BLaER1 treated with 17β-estradiol and CSF1 and Interleukin-3, amounts not matched to agents 10 nM and 100 nM (cell line): ENCODE data around the gene GLYATL1.
A peak's percentile ranks its signal among the peaks of the same experiment; 100 is the strongest.

Source experiments
- H3K27ac ChIP-seq, 11 experiments: shearing (Covaris generic); formaldehyde crosslinking; 2 replicates each; pipeline ENCODE4 v1.8.1; 2022
- H3K27me3 ChIP-seq, 11 experiments: shearing (Covaris generic); formaldehyde crosslinking; 2 replicates each; pipeline ENCODE4 v1.8.1; 2022
- H3K36me3 ChIP-seq, 11 experiments: shearing (Covaris generic); formaldehyde crosslinking; 2 replicates each; pipeline ENCODE4 v1.8.1; 2022
- H3K4me1 ChIP-seq, 10 experiments: shearing (Covaris generic); formaldehyde crosslinking; 2 replicates each; pipeline ENCODE4 v1.8.1; 2022
- H3K4me2 ChIP-seq, 11 experiments: shearing (Covaris generic); formaldehyde crosslinking; 2 replicates each; pipeline ENCODE4 v1.8.1; 2022
- H3K4me3 ChIP-seq, 10 experiments: shearing (Covaris generic); formaldehyde crosslinking; 2 replicates each; pipeline ENCODE4 v1.8.1; 2022
- H3K9ac ChIP-seq, 11 experiments: shearing (Covaris generic); formaldehyde crosslinking; 2 replicates each; pipeline ENCODE4 v1.8.1; 2022
- H3K9me3 ChIP-seq, 11 experiments: shearing (Covaris generic); formaldehyde crosslinking; replicated peaks in 1 of 11; 2 replicates each; pipeline ENCODE4 v1.8.1; 2022
- H4K20me1 ChIP-seq, 11 experiments: shearing (Covaris generic); formaldehyde crosslinking; 2 replicates each; pipeline ENCODE4 v1.8.1; 2022
- Cebpa-rat ChIP-seq, 11 experiments: shearing (Covaris generic); IDR thresholded peaks; 2 replicates each; pipeline ENCODE4 v1.8.1; 2022

GLYATL1 gene

GRCh38 chr11:58939277-58939676, at the start of gene GLYATL1:
TSS of gene GLYATL1 (plus strand) at chr11:58939488. CDS start at chr11:58947088, 7,600 bp downstream.
- H3K4me3 ChIP-seq = no peak within 1 kb of the TSS
- H3K9ac ChIP-seq = no peak within 1 kb of the TSS
- H4K20me1 ChIP-seq = no peaks in the 10 kb centered on the region
- no peaks in the 10 kb centered on the region for H3K9me3 ChIP-seq
- H3K27me3 ChIP-seq = no peaks in the 10 kb centered on the region
- H3K4me1 ChIP-seq = no peaks in the 10 kb centered on the region
- H3K27ac ChIP-seq = no peak within 1 kb of the TSS
- no peak for TF ChIP-seq Cebpa-rat (IDR thresholded peaks at IDR 0.05)
- H3K4me2 ChIP-seq = no peak within 1 kb of the TSS
- H3K36me3 ChIP-seq = no peaks in the 10 kb centered on the region

- no peaks in the 10 kb centered on the region for H3K27me3 ChIP-seq
- H3K36me3 ChIP-seq = no peaks in the 10 kb centered on the region
- no peak overlapping the region for H3K9ac ChIP-seq
- H3K4me2 ChIP-seq = no peak overlapping the region
- H3K4me1 ChIP-seq = peaks cover 6 to 26% (median 20%) of the 10 kb centered on the region in 10 experiments; a peak in 18 of 20 replicates
- no peaks in the 10 kb centered on the region for H4K20me1 ChIP-seq
- no peak overlapping the region for H3K4me3 ChIP-seq
- H3K27ac ChIP-seq = no peak overlapping the region
- TF ChIP-seq Cebpa-rat (IDR thresholded peaks at IDR 0.05) = no peak
- no peaks in the 10 kb centered on the region for H3K9me3 ChIP-seq
These were observed 45.4 kb upstream of the GLYATL1 start for GRCh38 chr11:58893899-58894298.

GRCh38 chr11:58898106-58898505, 41.2 kb upstream of the GLYATL1 start:
- H3K4me2 ChIP-seq = peak overlapping the region in 9 of 11 experiments; percentile 24 to 67 (median 50); a peak in 15 of 22 replicates
- no peak overlapping the region; a peak in 2 of 20 replicates for H3K4me3 ChIP-seq
- no peak for TF ChIP-seq Cebpa-rat (IDR thresholded peaks at IDR 0.05)
- H3K9ac ChIP-seq = no peak overlapping the region
- H4K20me1 ChIP-seq = no peaks in the 10 kb centered on the region
- no peaks in the 10 kb centered on the region for H3K36me3 ChIP-seq
- peaks cover 6 to 36% (median 27%) of the 10 kb centered on the region in 10 experiments; a peak in 18 of 20 replicates for H3K4me1 ChIP-seq
- H3K27me3 ChIP-seq = 0 out of 22 replicates have a peak, but pooled peaks cover 0 to under 1% (median 0%) of the 10 kb centered on the region in 11 experiments
- H3K9me3 ChIP-seq = peaks cover 0 to 17% (median 11%) of the 10 kb centered on the region in 11 experiments; a peak in 13 of 22 replicates
- H3K27ac ChIP-seq = peak overlapping the region in 4 of 11 experiments; percentile 16 to 45 (median 32); a peak in 4 of 22 replicates

GRCh38 chr11:58900479-58901420, 38.5 kb upstream of the GLYATL1 start:
- no peak for TF ChIP-seq Cebpa-rat (IDR thresholded peaks at IDR 0.05)
- H3K9me3 ChIP-seq = peaks cover 9 to 32% (median 20%) of the 10 kb centered on the region in 11 experiments
- H3K27ac ChIP-seq = no peak overlapping the region
- H3K4me3 ChIP-seq = no peak overlapping the region
- H3K9ac ChIP-seq = no peak overlapping the region
- H4K20me1 ChIP-seq = no peaks in the 10 kb centered on the region
- peaks cover 14 to 24% (median 19%) of the 10 kb centered on the region in 11 experiments for H3K27me3 ChIP-seq
- no peak overlapping the region for H3K4me2 ChIP-seq
- peaks cover 6 to 36% (median 27%) of the 10 kb centered on the region in 10 experiments; a peak in 18 of 20 replicates for H3K4me1 ChIP-seq
- H3K36me3 ChIP-seq = no peaks in the 10 kb centered on the region

- H3K36me3 ChIP-seq = no peaks in the 10 kb centered on the region
- no peak overlapping the region for H3K9ac ChIP-seq
- no peak for TF ChIP-seq Cebpa-rat (IDR thresholded peaks at IDR 0.05)
- H3K27ac ChIP-seq = no peak overlapping the region
- H3K4me1 ChIP-seq = peaks cover 22 to 31% (median 25%) of the 10 kb centered on the region in 10 experiments
- peaks cover 18 to 54% (median 34%) of the 10 kb centered on the region in 11 experiments for H3K9me3 ChIP-seq
- peaks cover 17 to 33% (median 24%) of the 10 kb centered on the region in 11 experiments for H3K27me3 ChIP-seq
- no peak overlapping the region for H3K4me2 ChIP-seq
- no peaks in the 10 kb centered on the region for H4K20me1 ChIP-seq
- H3K4me3 ChIP-seq = no peak overlapping the region
These were observed 36.4 kb upstream of the GLYATL1 start for GRCh38 chr11:58902881-58903280.

- peaks cover 17 to 33% (median 24%) of the 10 kb centered on the region in 11 experiments for H3K27me3 ChIP-seq
- H3K4me2 ChIP-seq = no peak overlapping the region
- no peak overlapping the region for H3K4me3 ChIP-seq
- H3K9me3 ChIP-seq = peaks cover 18 to 70% (median 38%) of the 10 kb centered on the region in 11 experiments
- TF ChIP-seq Cebpa-rat (IDR thresholded peaks at IDR 0.05) = no peak
- no peaks in the 10 kb centered on the region for H4K20me1 ChIP-seq
- no peak overlapping the region for H3K27ac ChIP-seq
- no peak overlapping the region for H3K9ac ChIP-seq
- H3K4me1 ChIP-seq = peaks cover 14 to 23% (median 15%) of the 10 kb centered on the region in 10 experiments; a peak in 19 of 20 replicates
- no peaks in the 10 kb centered on the region for H3K36me3 ChIP-seq
These were observed 34.1 kb upstream of the GLYATL1 start for GRCh38 chr11:58905011-58905720.

GRCh38 chr11:58905721-58906547, 33.4 kb upstream of the GLYATL1 start:
- H3K4me3 ChIP-seq = no peak overlapping the region
- no peak overlapping the region for H3K9ac ChIP-seq

GRCh38 chr11:58907780-58908179, 31.5 kb upstream of the GLYATL1 start:
- H3K4me1 ChIP-seq = peaks cover 14 to 28% (median 15%) of the 10 kb centered on the region in 10 experiments; a peak in 19 of 20 replicates
- no peaks in the 10 kb centered on the region for H3K36me3 ChIP-seq
- H4K20me1 ChIP-seq = no peaks in the 10 kb centered on the region
- peaks cover 17 to 33% (median 24%) of the 10 kb centered on the region in 11 experiments for H3K27me3 ChIP-seq
- H3K27ac ChIP-seq = peak overlapping the region in 4 of 11 experiments; percentile 16 to 30 (median 19); a peak in 5 of 22 replicates
- H3K9ac ChIP-seq = no peak overlapping the region
- peak overlapping the region in 10 of 11 experiments; percentile 22 to 72 (median 36); a peak in 18 of 22 replicates for H3K4me2 ChIP-seq
- H3K4me3 ChIP-seq = no peak overlapping the region
- no peak for TF ChIP-seq Cebpa-rat (IDR thresholded peaks at IDR 0.05)
- H3K9me3 ChIP-seq = peaks cover 9 to 55% (median 31%) of the 10 kb centered on the region in 11 experiments

More at GRCh38 chr11:58905721-58906547, 33.4 kb upstream of the GLYATL1 start:
- no peak for TF ChIP-seq Cebpa-rat (IDR thresholded peaks at IDR 0.05)
- H3K27ac ChIP-seq = no peak overlapping the region
- peak overlapping the region in 2 of 11 experiments; percentile 64 to 72; a peak in 3 of 22 replicates for H3K4me2 ChIP-seq
- no peaks in the 10 kb centered on the region for H3K36me3 ChIP-seq
- peaks cover 17 to 33% (median 24%) of the 10 kb centered on the region in 11 experiments for H3K27me3 ChIP-seq
- peaks cover 11 to 62% (median 34%) of the 10 kb centered on the region in 11 experiments for H3K9me3 ChIP-seq
- peaks cover 14 to 23% (median 15%) of the 10 kb centered on the region in 10 experiments; a peak in 19 of 20 replicates for H3K4me1 ChIP-seq
- H4K20me1 ChIP-seq = no peaks in the 10 kb centered on the region
